GM20431 (cell line): ENCODE data around the gene PTPRA.
"Not testable (repeated sequence)": the region's sequence is repeated elsewhere in the genome, so short reads cannot be mapped to it uniquely, and the experiment has no call there.

ENCODE experiments used
- in situ Hi-C: fragments of 300-500 bp; cut with MseI, MboI; formaldehyde crosslinking; loops from one replicate; pipeline ENCODE4 v1.15.0; 2020; ENCODE audit warnings: low sequenced_read_pairs; ENCODE audit not compliant: unreplicated experiment

Gene PTPRA

GRCh38 chr20:2873010-2873746 lies at the start of gene PTPRA:
Gene PTPRA, plus strand, starts transcription at chr20:2873481. Its CDS starts 90,797 bp downstream, at chr20:2964278.
- in situ Hi-C loops = no loop called here

GRCh38 chr20:2825761-2826160 lies 47.5 kb upstream of the PTPRA start:
- in situ Hi-C loops = no loop called here

- in situ Hi-C loops = no loop called here
Measured at GRCh38 chr20:2826655-2827054, 46.6 kb upstream of the PTPRA start.

GRCh38 chr20:2829376-2829775 lies 43.9 kb upstream of the PTPRA start:
- in situ Hi-C loops = no loop called here

- in situ Hi-C loops = not testable (repeated sequence)
Measured at GRCh38 chr20:2831206-2831605, 42.1 kb upstream of the PTPRA start.

- in situ Hi-C loops = no loop called here
Measured at GRCh38 chr20:2833761-2834160, 39.5 kb upstream of the PTPRA start.

- in situ Hi-C loops = no loop called here
Measured at GRCh38 chr20:2834401-2835110, 38.7 kb upstream of the PTPRA start.

GRCh38 chr20:2835331-2835796 lies 37.9 kb upstream of the PTPRA start:
- in situ Hi-C loops = no loop called here

- in situ Hi-C loops = no loop called here
Measured at GRCh38 chr20:2836035-2836434, 37.2 kb upstream of the PTPRA start.

- in situ Hi-C loops = no loop called here
Measured at GRCh38 chr20:2837221-2837960, 35.9 kb upstream of the PTPRA start.

- in situ Hi-C loops = no loop called here
Measured at GRCh38 chr20:2838170-2838797, 35.0 kb upstream of the PTPRA start.

GRCh38 chr20:2838847-2839671 lies 34.2 kb upstream of the PTPRA start:
- in situ Hi-C loops = no loop called here

GRCh38 chr20:2839732-2840137 lies 33.5 kb upstream of the PTPRA start:
- in situ Hi-C loops = no loop called here

- in situ Hi-C loops = no loop called here
Measured at GRCh38 chr20:2840138-2840966, 32.9 kb upstream of the PTPRA start, which contains the start of the genes PCED1A and VPS16. Gene PCED1A, minus strand, starts transcription at chr20:2840655. Its CDS starts 743 bp downstream, at chr20:2839912. Gene VPS16, plus strand, starts transcription at chr20:2840745. Its CDS starts 30 bp downstream, at chr20:2840775.

- in situ Hi-C loops = no loop called here
Measured at GRCh38 chr20:2840967-2841531, 32.2 kb upstream of the PTPRA start.

- in situ Hi-C loops = no loop called here
Measured at GRCh38 chr20:2845607-2846006, 27.7 kb upstream of the PTPRA start.

- in situ Hi-C loops = no loop called here
Measured at GRCh38 chr20:2846698-2847097, 26.6 kb upstream of the PTPRA start.

GRCh38 chr20:2847802-2848201 lies 25.5 kb upstream of the PTPRA start:
- in situ Hi-C loops = no loop called here
